ENCODE data around the gene AGBL2.
A peak's percentile ranks its signal among the peaks of the same experiment; 100 is the strongest.
"Not testable (repeated sequence)": the region's sequence is repeated elsewhere in the genome, so short reads cannot be mapped to it uniquely, and the experiment has no call there.

AGBL2 gene, protein sequence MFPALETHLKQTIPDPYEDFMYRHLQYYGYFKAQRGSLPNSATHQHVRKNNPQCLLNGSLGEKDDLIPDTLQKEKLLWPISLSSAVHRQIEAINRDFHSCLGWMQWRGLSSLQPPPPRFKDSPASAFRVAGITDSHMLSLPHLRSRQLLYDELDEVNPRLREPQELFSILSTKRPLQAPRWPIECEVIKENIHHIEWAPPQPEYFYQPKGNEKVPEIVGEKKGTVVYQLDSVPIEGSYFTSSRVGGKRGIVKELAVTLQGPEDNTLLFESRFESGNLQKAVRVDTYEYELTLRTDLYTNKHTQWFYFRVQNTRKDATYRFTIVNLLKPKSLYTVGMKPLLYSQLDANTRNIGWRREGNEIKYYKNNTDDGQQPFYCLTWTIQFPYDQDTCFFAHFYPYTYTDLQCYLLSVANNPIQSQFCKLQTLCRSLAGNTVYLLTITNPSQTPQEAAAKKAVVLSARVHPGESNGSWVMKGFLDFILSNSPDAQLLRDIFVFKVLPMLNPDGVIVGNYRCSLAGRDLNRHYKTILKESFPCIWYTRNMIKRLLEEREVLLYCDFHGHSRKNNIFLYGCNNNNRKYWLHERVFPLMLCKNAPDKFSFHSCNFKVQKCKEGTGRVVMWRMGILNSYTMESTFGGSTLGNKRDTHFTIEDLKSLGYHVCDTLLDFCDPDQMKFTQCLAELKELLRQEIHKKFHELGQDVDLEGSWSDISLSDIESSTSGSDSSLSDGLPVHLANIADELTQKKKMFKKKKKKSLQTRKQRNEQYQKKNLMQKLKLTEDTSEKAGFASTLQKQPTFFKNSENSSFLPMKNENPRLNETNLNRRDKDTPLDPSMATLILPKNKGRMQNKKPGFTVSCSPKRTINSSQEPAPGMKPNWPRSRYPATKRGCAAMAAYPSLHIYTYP

DNA sequence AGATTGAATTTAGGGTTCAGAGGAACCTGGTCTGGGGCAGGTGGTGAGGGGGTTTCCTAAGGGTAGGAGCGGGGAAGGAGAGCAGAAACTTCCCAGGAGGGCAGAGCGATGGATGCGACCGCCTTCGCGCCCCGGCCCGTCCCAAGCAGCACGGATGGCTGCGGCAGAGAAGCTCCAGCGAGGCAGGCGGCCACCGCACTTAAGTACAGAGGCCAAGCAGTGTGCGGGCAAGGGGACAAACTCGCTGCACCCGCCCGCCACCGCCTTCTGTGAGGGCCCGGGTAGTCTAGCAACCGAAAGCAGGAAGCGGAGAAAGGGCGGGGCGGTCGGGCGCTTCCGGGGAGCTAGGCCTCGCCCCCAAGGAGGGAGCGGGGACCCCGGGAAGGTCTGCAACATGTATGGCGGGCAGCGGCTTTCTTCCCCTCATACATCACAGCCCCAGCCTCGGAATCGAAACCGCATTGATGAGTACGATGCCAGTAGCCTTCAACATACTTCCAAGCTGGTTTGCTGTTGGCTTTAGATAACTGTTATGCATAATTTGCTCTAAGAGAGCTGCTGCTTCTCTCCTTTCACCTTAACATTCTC is at the start of gene AGBL2:
AGBL2 (minus strand) TSS at position 288 of the 588 bp plus-strand sequence. CDS start 719 bp downstream, outside the sequence.
- peak; percentile 82 for DNase-seq

GRCh38 chr11:47759291-47759690 is 44.1 kb upstream of the AGBL2 start:
- DNase-seq, result not testable (repeated sequence)

GRCh38 chr11:47756208-47756607 is 41.0 kb upstream of the AGBL2 start:
- no peak for DNase-seq

GRCh38 chr11:47750725-47751124 is 35.6 kb upstream of the AGBL2 start:
- DNase-seq, result no peak

- not testable (repeated sequence) for DNase-seq
Measured at GRCh38 chr11:47742494-47742893, 27.3 kb upstream of the AGBL2 start.

DNA sequence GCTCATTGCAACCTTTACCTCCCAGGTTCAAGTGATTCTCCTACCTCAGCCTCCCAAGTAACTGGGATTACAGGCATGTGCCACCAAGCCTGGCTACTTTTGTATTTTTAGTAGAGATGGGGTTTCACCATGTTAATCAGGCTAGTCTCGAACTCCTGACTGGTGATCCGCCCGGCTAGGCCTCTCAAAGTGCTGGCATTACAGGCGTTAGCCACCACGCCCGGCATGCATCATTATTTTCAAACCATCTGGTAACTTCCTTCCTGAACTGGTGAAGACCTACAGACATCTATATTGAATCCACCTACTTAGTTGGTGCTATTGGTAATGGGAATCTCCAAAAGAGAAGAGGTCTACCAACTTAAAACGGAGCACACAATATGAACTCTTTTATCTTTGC is 22.6 kb upstream of the AGBL2 start:
- DNase-seq, result not testable (repeated sequence)

- no peak for DNase-seq
Measured at GRCh38 chr11:47732271-47732670, 17.1 kb upstream of the AGBL2 start.

- DNase-seq, result no peak
Measured at GRCh38 chr11:47731475-47731874, 16.3 kb upstream of the AGBL2 start.

DNA sequence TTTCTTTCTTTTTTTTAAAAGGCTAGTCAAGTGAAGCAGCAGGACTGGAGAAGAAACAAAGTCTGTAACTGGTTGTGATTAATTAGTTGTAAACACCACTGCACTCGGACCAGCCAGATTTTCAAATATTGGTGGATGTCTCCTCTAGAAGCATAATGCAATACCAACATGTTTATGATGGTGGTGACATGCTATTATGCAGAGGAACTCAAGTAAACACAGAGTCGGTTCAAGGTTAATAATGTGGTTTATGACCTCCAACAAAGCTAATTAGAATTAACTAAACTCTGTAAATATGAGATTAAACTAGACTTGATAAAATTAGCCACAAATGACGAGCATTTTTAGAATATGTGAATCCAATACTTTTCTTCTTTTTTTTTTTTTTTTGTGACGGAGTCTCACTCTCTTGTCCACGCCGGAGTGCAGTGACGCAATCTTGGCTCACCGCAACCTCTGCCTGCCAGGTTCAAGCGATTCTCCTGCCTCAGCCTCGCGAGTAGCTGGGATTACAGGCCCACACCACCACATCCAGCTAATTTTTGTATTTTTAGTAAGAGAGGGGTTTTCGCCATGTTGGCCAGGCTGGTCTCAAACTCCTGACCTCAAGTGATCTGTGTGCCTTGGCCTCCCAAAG is 11.8 kb upstream of the AGBL2 start:
- no peak for DNase-seq

GRCh38 chr11:47726118-47726442 is 10.9 kb upstream of the AGBL2 start:
- DNase-seq, result no peak

DNA sequence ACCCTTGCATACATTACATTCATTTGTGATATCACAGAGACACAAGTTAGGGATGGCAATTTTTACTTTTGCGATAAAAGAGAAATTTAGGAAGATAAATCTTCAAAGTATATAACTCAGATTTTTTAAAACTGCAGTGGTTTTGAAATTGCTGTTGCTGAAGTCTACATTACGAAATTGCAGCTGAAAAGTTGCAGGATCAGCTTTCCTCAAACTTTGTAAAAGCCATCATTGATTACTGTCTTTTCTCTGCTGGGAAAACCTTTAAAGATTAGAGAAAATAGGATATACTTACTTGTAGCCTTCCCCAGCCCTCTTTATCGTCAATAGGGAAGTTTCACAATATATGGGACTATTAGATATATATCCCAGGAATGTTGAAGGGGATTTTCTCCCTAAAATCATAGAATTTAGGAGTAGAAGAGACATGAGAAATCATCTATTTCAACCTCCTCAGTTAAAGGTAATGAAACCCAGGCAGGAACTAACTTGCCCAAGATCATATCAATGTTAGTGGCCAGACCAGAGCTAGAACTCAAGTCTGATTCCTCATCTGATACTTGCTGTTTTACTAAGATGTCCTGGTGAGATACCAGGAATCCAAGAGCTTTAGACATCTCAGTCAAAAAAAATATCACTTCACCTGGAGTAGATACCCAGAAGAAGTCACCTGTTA is 10.4 kb upstream of the AGBL2 start:
- DNase-seq, result no peak

- DNase-seq, result no peak
Measured at GRCh38 chr11:47724041-47724729, 9.0 kb upstream of the AGBL2 start.

DNA sequence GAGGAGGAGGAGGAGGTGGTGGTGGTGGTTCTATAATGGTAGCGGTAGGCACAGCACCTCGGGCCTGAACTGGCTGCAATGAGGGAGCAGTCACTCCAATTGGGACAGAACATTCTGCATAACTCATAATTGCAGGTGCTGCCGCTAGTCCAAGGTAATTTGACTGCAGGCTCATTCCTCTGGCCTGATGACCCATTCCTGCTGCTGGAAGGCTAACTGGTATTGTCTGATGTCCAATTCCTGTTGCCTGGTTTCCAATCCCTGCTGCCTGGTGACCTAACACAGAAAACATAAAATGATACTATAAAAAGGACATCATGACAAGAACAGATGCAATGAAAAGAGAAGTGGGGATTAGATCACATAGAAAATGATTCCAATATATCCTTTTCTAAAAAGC is 7.9 kb upstream of the AGBL2 start:
- no peak for DNase-seq

GRCh38 chr11:47720651-47721050 is 5.5 kb upstream of the AGBL2 start:
- DNase-seq, result no peak

- no peak for DNase-seq
Measured at GRCh38 chr11:47716692-47717091, 1.5 kb upstream of the AGBL2 start.

GRCh38 chr11:47714554-47715081 is 551 bp downstream of the AGBL2 start:
- DNase-seq, result no peak

DNA sequence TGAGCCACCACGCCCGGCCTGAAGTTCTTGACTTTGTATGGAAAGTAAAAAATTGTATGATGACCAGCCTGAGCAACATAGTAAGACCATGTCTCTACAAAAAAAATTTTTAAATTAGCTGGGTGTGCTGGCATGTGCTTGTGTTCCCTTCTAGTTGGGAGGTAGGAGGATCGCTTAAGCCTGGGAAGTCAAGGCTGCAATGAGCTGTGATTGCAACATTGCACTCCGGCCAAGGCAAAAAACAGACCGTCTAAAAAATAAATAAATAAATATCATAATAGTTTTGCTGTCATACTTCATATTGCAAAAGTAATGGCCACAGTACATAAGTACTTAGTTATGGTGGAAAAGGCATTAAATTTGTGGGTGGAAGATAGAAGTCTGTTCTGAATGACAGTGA is 3.4 kb downstream of the AGBL2 start:
- no peak for DNase-seq

- no peak for DNase-seq
Measured at GRCh38 chr11:47711225-47711624, 3.9 kb downstream of the AGBL2 start.

DNA sequence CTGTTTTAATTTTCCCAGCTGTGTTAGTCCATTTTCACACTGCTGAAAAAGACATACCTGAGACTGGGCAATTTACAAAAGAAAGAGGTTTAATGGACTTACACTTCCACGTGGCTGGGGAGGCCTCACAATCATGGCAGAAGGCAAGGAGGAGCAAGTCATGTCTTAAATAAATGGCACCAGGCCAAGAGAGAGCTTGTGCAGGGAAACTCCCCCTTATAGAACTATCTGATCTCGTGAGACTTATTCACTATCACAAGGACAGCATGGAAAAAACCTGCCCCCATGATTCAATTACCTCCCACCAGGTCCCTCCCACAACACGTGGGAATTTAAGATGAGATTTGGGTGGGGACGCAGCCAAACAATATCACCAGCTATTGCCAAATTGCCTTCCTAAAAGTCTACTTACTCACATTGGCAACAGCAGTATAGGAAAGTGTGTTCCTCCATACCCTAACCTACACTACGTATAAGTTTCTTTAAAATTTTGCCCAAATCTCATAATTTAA is 7.8 kb downstream of the AGBL2 start:
- DNase-seq, result not testable (repeated sequence)

DNA sequence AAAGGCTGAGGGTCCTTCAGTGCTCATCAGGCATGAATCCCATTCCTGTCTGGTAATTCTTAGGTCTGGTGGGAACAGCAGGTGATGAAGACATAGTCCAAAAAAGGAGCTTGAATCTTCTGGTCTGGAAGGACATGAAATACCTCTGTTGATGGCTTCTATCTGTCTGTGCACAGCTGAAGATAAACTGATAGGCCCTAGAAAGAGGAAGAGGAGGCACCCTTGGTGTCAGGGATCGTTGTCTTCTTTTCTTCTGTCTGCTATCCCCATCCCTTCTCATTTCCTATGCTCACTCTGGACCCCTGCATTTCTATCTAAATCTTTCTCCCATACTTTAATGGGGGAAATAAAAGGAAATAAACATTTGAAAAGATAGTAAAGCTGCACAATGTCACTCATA is 9.4 kb downstream of the AGBL2 start:
- DNase-seq, result no peak

- no peak for DNase-seq
Measured at GRCh38 chr11:47691979-47692378, 23.2 kb downstream of the AGBL2 start.

All from CD4-positive, alpha-beta T cell treated with Interleukin-4 for 4 hours (primary cell).